Esophagus squamous epithelium (tissue), 4 donors: ENCODE measurements around the gene PLEKHJ1.

Experiments used
- POLR2A ChIP-seq, 4 donors: fragments of 450-650 bp; IDR thresholded peaks; one replicate each; pipeline ENCODE4 v1.6.1; 2017; ENCODE audit warnings: antibody characterized with exemption in 4 of 4, mild to moderate bottlenecking in 4 of 4, moderate library complexity in 3 of 4
- TF ChIP-seq, protein P1 (sequence below), 6 experiments: fragments of 450-650 bp in 4 of 6; fragments of 200-600 bp in 2 of 6; sonication (generic) in 2 of 6; IDR thresholded peaks; one replicate each; pipeline ENCODE4 v1.5.1; 2016 to 2019; ENCODE audit warnings: antibody characterized with exemption in 6 of 6, mild to moderate bottlenecking in 4 of 6, moderate library complexity in 4 of 6

DNA sequence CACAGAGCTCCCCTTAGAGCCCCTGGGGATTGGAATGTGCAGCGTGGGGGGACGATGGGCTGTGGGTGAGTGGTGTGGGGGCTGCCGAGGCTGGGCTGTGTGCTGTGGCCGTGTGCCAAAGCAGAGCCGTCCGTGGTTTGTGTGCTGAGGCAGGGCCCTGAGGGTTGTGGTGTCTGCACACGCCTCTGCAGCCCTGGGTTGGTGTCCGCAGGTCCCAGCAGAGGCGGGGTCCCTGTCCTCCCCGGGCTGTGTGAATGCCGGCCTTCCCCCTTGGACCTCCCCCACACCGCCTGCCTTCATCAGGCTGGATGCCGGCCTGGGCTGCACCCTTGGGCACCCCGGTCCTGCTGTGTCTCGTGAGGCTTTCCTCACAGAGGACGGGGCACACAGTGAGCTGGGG lies 46.2 kb downstream of the PLEKHJ1 start:
- TF ChIP-seq, protein P1, sequence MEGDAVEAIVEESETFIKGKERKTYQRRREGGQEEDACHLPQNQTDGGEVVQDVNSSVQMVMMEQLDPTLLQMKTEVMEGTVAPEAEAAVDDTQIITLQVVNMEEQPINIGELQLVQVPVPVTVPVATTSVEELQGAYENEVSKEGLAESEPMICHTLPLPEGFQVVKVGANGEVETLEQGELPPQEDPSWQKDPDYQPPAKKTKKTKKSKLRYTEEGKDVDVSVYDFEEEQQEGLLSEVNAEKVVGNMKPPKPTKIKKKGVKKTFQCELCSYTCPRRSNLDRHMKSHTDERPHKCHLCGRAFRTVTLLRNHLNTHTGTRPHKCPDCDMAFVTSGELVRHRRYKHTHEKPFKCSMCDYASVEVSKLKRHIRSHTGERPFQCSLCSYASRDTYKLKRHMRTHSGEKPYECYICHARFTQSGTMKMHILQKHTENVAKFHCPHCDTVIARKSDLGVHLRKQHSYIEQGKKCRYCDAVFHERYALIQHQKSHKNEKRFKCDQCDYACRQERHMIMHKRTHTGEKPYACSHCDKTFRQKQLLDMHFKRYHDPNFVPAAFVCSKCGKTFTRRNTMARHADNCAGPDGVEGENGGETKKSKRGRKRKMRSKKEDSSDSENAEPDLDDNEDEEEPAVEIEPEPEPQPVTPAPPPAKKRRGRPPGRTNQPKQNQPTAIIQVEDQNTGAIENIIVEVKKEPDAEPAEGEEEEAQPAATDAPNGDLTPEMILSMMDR (IDR thresholded peaks at IDR 0.05): no peak
- no peak for TF ChIP-seq POLR2A (IDR thresholded peaks at IDR 0.05)
